Esophagus muscularis mucosa (tissue), 4 donors: Measurements from ENCODE around the gene WRNIP1. TPM values are rescaled to one million over a fixed set of nuclear protein-coding genes. Genes with fewer than 3 reads are reported as not detected.
"Not testable (repeated sequence)": the region's sequence is repeated elsewhere in the genome, so short reads cannot be mapped to it uniquely, and the experiment has no call there.

Experiments used
- DNase-seq: peaks from one replicate; pipeline ENCODE4 v3.0.0-alpha.2; 2017; ENCODE audit errors: extremely low spot score
- H3K27ac ChIP-seq, 4 donors: fragments of 200-600 bp; sonication (generic); replicated peaks in 1 of 4; 1 replicate in 3 of 4; 2 replicates in 1 of 4; pipeline ENCODE4 v1.5.1; 2016 to 2019; ENCODE audit warnings: mild to moderate bottlenecking in 1 of 4
- H3K27me3 ChIP-seq, 4 donors: fragments of 200-600 bp; sonication (generic); one replicate each; pipeline versions ENCODE4 v1.5.1 to v1.6.0; 2016 to 2019
- H3K36me3 ChIP-seq, 4 donors: fragments of 200-600 bp; sonication (generic); one replicate each; pipeline ENCODE4 v1.5.1; 2016 to 2019
- H3K4me1 ChIP-seq, 4 donors: fragments of 200-600 bp; sonication (generic); one replicate each; pipeline ENCODE4 v1.5.1; 2016 to 2019
- H3K4me3 ChIP-seq, 4 donors: fragments of 200-600 bp; sonication (generic); 1 replicate in 2 of 4; 2 replicates in 2 of 4; pipeline ENCODE4 v1.5.1; 2016 to 2019; ENCODE audit warnings: mild to moderate bottlenecking in 4 of 4, moderate library complexity in 1 of 4
- H3K9me3 ChIP-seq, 4 donors: fragments of 200-600 bp; sonication (generic); 1 replicate in 3 of 4; 2 replicates in 1 of 4; pipeline ENCODE4 v1.5.1; 2016 to 2019
- EP300 ChIP-seq: sonication (generic); formaldehyde crosslinking; IDR thresholded peaks from one replicate; pipeline ENCODE4 v1.6.1; 2017; ENCODE audit warnings: antibody characterized with exemption
- POLR2A ChIP-seq: fragments of 450-650 bp; IDR thresholded peaks from one replicate; pipeline ENCODE4 v1.6.1; 2017; ENCODE audit warnings: antibody characterized with exemption, moderate library complexity, mild to moderate bottlenecking, low read depth
- POLR2AphosphoS5 ChIP-seq, 2 donors: sonication (generic); formaldehyde crosslinking; IDR thresholded peaks; one replicate each; pipeline ENCODE4 v1.6.1; 2017; ENCODE audit warnings: antibody characterized with exemption in 2 of 2
- WGBS: methylation state at CpG from one replicate; pipeline ENCODE4 v1.1.5; 2018; 5-methylcytosine and 5-hydroxymethylcytosine counted together
- intact Hi-C: fragments of 100-400 bp; cut with DNase I; formaldehyde crosslinking; loops from one replicate; pipeline ENCODE4 v1.15.1; 2023
- total RNA-seq, 4 donors: library from RNA; depleted of rRNA; stranded (reverse); fragments of >200 nt; gene quantifications; one replicate each; pipeline versions ENCODE4 v1.1.0 to v1.2.1, GENCODE V29; 2016
- TF ChIP-seq, protein P1 (sequence below), 3 experiments: fragments of 200-600 bp in 2 of 3; fragments of 450-650 bp in 1 of 3; sonication (generic) in 2 of 3; IDR thresholded peaks; one replicate each; pipeline ENCODE4 v1.5.1; 2017 to 2019; ENCODE audit warnings: antibody characterized with exemption in 3 of 3, mild to moderate bottlenecking in 2 of 3, moderate library complexity in 1 of 3

The WRNIP1 gene
- total RNA-seq, 4 donors from 2014 or later, result 55.2 to 77.2 (median 63.7) TPM

DNA sequence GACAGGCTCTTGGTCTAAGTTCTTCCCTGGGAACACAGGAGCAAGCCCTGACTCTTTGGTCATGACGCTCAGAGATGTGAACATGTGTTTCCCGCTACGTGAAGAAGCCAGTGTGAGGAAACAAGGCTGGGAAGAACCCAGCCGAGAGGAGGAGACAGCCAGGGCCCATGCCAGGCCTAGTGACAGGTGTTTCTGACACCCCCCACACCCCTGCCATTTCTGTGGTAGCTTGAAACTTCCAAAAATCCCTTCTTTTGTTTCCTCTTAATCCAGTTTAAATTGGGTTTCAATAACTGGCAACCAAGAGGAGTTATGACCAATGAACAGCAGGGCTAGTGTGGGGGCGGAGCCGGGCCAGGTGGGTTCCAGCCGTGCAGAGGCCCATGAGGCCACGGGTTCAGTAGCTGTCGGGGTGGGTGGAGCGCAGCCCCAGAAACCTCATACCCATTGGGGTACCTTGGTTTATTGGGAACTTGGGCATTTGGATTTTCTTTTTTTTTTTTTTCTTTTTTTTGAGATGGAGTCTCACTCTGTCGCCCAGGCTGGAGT, 33.5 kb downstream of the WRNIP1 start:
- no peaks in the 10 kb centered on the region for H3K9me3 ChIP-seq
- no peak overlapping the region for H3K4me3 ChIP-seq
- intact Hi-C loops, result no loop called here
- no peak overlapping the region for H3K27ac ChIP-seq
- TF ChIP-seq POLR2AphosphoS5 (IDR thresholded peaks at IDR 0.05), result no peak
- no peak for TF ChIP-seq EP300
- TF ChIP-seq POLR2A, result no peak
- TF ChIP-seq, protein P1, sequence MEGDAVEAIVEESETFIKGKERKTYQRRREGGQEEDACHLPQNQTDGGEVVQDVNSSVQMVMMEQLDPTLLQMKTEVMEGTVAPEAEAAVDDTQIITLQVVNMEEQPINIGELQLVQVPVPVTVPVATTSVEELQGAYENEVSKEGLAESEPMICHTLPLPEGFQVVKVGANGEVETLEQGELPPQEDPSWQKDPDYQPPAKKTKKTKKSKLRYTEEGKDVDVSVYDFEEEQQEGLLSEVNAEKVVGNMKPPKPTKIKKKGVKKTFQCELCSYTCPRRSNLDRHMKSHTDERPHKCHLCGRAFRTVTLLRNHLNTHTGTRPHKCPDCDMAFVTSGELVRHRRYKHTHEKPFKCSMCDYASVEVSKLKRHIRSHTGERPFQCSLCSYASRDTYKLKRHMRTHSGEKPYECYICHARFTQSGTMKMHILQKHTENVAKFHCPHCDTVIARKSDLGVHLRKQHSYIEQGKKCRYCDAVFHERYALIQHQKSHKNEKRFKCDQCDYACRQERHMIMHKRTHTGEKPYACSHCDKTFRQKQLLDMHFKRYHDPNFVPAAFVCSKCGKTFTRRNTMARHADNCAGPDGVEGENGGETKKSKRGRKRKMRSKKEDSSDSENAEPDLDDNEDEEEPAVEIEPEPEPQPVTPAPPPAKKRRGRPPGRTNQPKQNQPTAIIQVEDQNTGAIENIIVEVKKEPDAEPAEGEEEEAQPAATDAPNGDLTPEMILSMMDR (IDR thresholded peaks at IDR 0.05), result no peak
- H3K36me3 ChIP-seq, result peaks cover 0 to 4% (median 0%) of the 10 kb centered on the region in 4 donors
- H3K4me1 ChIP-seq, result peaks cover 9 to 29% (median 21%) of the 10 kb centered on the region in 4 donors
- DNase-seq, result peak; percentile 70
- 80% methylated on average over 11 of the region's 11 CpGs for WGBS
- no peaks in the 10 kb centered on the region for H3K27me3 ChIP-seq

DNA sequence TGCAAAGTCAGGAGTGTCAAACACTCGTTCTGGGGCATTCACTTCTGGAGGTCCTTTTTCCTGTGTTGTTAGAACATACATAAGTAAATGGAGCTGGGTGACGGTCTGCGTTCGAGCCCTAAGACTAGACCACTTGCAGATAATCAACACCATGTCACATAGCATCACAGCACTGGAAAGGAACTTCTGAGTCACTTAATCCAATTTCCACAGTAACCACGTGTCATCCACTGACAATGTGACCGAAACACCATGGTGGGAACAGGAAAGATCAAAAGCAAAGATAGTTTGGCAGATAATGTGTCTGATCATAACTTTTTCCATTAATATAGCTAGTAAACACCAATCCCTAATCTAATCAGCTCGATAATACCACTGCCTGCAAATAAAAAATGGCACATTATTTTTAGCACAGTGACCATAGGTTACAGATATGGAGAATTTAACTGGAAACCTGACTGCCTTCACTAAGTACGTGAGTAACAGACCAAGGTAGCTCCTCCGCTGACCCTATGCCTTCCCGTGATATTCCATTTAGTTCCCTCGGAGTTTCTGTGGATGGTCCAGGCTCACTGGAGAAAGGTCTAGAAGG, 34.8 kb downstream of the WRNIP1 start:
- Histone ChIP-seq H3K4me1 (peaks cover 6 to 21% (median 18%) of the 10 kb centered on the region in 4 donors), H3K36me3 (peaks cover 0 to 4% (median 0%) of the 10 kb centered on the region in 4 donors), H3K27me3 (no peaks in the 10 kb centered on the region), H3K4me3 (no peak overlapping the region), H3K27ac (no peak overlapping the region), H3K9me3 (no peaks in the 10 kb centered on the region)
- intact Hi-C loops, result no loop called here
- TF ChIP-seq EP300 (no peak), POLR2AphosphoS5 (IDR thresholded peaks at IDR 0.05) (no peak), POLR2A (no peak)
- TF ChIP-seq, protein P1 (IDR thresholded peaks at IDR 0.05), result no peak
- 78% methylated on average over 11 of the region's 11 CpGs for WGBS
- peak; percentile 85 for DNase-seq

DNA sequence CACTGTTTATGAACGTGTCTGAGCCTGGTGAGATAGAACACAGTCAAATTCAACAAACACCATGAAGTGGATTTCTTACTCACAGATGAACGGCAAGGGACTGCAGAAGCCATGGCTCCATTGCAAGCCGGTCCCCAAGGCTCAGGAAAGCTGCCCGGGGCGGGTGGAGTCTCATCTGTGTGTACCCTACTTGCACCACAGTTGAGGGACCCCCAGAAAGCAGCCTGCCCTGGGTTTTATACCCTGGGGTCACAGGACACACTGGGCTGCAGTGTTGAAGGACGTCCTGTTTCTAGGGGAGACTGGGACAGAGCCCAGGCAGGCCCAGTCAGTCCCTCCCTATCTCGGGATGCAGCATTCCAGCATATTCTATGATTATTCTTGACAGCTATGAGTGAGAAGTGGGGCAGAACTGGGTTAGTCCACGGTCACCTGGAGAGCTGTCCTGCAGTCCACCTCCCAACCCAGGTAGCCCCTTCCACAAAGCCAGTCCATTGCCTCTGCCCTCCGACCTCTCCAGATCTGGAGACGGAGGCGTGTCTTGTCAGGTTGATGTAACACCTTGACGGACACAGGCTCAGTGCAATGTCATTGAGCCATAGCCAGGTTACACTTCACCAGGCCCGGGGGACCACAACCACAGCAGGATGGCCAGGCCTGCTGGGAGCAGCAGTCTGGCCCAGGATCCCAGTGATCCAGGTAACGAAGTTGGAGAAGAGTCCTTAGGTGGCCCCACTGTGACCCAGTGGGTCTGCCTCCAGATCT, 35.5 kb downstream of the WRNIP1 start:
- Histone ChIP-seq H3K9me3 (no peaks in the 10 kb centered on the region), H3K36me3 (peaks cover 0 to 3% (median 0%) of the 10 kb centered on the region in 4 donors), H3K27me3 (no peaks in the 10 kb centered on the region), H3K27ac (no peak overlapping the region), H3K4me3 (no peak overlapping the region), H3K4me1 (peaks cover 6 to 21% (median 18%) of the 10 kb centered on the region in 4 donors)
- TF ChIP-seq, protein P1 (IDR thresholded peaks at IDR 0.05), result no peak
- TF ChIP-seq EP300 (no peak), POLR2AphosphoS5 (IDR thresholded peaks at IDR 0.05) (no peak), POLR2A (no peak)
- intact Hi-C loops, result no loop called here
- 99% methylated on average over 11 of the region's 14 CpGs for WGBS
- no peak for DNase-seq

DNA sequence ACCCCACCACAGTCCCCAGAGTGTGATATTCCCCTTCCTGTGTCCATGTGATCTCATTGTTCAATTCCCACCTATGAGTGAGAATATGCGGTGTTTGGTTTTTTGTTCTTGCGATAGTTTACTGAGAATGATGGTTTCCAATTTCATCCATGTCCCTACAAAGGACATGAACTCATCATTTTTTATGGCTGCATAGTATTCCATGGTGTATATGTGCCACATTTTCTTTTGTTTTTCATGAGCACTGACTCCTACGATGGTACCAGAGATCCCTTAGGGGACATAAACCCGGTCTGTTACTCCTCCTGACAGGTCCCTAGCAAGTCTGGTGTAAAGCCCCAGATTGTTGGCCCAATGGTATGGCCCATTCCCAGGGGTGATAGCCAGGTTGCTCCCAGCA, 36.5 kb downstream of the WRNIP1 start:
- H3K36me3 ChIP-seq, intact Hi-C loops, DNase-seq, H3K4me3 ChIP-seq, H3K9me3 ChIP-seq, H3K27me3 ChIP-seq, H3K27ac ChIP-seq: not testable (repeated sequence)
- WGBS, result 89% methylated on average over 2 of the region's 4 CpGs
- peaks cover 6 to 21% (median 18%) of the 10 kb centered on the region in 4 donors for H3K4me1 ChIP-seq

DNA sequence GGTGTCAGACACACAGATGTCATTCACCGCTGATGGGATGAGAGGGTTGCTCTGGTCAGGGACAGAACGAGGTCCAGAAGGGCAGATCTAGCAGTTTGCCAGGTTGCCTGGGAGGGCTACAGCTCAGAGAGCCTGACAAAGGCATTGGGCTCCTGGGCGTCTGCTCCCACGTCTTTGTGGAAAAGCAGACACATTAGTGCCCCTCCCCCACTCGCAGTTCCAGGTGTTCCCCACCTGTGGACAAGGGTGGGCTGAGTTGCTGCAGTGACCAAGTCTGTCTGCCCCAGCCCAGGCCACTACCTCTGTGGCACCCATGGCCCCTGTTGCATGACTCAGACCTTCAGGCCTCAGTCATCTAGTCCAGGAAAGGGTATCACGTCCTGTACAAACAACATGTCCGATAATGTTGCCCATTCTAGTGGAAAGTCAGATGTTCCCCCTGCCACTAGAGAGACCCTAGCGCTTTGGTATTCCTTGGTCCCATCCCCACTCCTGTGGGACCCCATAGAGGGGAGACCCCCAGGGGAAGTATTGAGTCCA, 37.4 kb downstream of the WRNIP1 start:
- no peak overlapping the region for H3K27ac ChIP-seq
- WGBS, result 100% methylated on average over 1 of the region's 8 CpGs
- H3K4me3 ChIP-seq, result no peak overlapping the region
- no peak for TF ChIP-seq POLR2A
- TF ChIP-seq, protein P1 (IDR thresholded peaks at IDR 0.05), result no peak
- no peak for TF ChIP-seq EP300
- no peak for TF ChIP-seq POLR2AphosphoS5 (IDR thresholded peaks at IDR 0.05)
- H3K36me3 ChIP-seq, result no peaks in the 10 kb centered on the region
- no peaks in the 10 kb centered on the region for H3K27me3 ChIP-seq
- intact Hi-C loops, result no loop called here
- no peaks in the 10 kb centered on the region for H3K9me3 ChIP-seq
- H3K4me1 ChIP-seq, result peaks cover 6 to 13% (median 10%) of the 10 kb centered on the region in 4 donors
- no peak for DNase-seq
